HFFc6 (cell line): ENCODE data around the gene TNFSF13. TPM values are rescaled to one million over a fixed set of nuclear protein-coding genes. Genes with fewer than 3 reads are reported as not detected.
A peak's percentile ranks its signal among the peaks of the same experiment; 100 is the strongest.

Experiments
- DNase-seq: peaks from one replicate; pipeline ENCODE4 v3.0.0-alpha.2; 2018
- H3K27ac Mint-ChIP-seq: 2 replicates; pipeline ENCODE4 v1.8.0; 2020; ENCODE audit warnings: mild to moderate bottlenecking, mixed read lengths
- H3K27me3 Mint-ChIP-seq: 2 replicates; pipeline ENCODE4 v1.8.0; 2021; ENCODE audit warnings: mild to moderate bottlenecking, moderate library complexity, mixed read lengths; ENCODE audit not compliant: insufficient read depth
- H3K36me3 Mint-ChIP-seq: 2 replicates; pipeline ENCODE4 v1.8.0; 2021; ENCODE audit warnings: low read depth, mixed read lengths
- H3K4me1 Mint-ChIP-seq: 2 replicates; pipeline ENCODE4 v1.8.0; 2020; ENCODE audit warnings: low read depth, mixed read lengths
- H3K4me3 Mint-ChIP-seq: 2 replicates; pipeline ENCODE4 v1.8.0; 2020; ENCODE audit warnings: mild to moderate bottlenecking, moderate library complexity, mixed read lengths
- H3K9me3 Mint-ChIP-seq: 2 replicates; pipeline ENCODE4 v1.8.0; 2020; ENCODE audit warnings: mild to moderate bottlenecking, mixed read lengths
- CTCF ChIP-seq: fragments of 200-600 bp; sonication (generic); IDR thresholded peaks from 2 replicates; pipeline ENCODE4 v1.5.0; 2021; ENCODE audit warnings: antibody characterized with exemption, mild to moderate bottlenecking
- total RNA-seq, 6 experiments: library from RNA; stranded (reverse); fragmentation: NEBNext Ultra II Directional; extraction: Animal tissue kit (Norgen Biotek cat#: 25700); gene quantifications; 2 replicates in 1 of 6; 3 replicates in 5 of 6; pipeline ENCODE4 v1.2.3, GENCODE V29; 2021

The TNFSF13 gene
- total RNA-seq, 6 experiments from 2014 or later: 1.2 to 2.8 (median 1.5) TPM

- Mint-ChIP-seq H3K9me3 (peaks cover 6% of the 10 kb centered on the region), H3K36me3 (peaks cover 55% of the 10 kb centered on the region), H3K27me3 (peaks cover 44% of the 10 kb centered on the region), H3K4me1 (peaks cover 88% of the 10 kb centered on the region), H3K27ac (peak overlapping the region; percentile 97), H3K4me3 (peak overlapping the region; percentile 71)
- TF ChIP-seq CTCF: no peak
- DNase-seq: no peak
Measured at GRCh38 chr17:7580604-7581575, 22.3 kb downstream of the TNFSF13 start.

GRCh38 chr17:7582396-7583252 lies 24.1 kb downstream of the TNFSF13 start:
- no peak for DNase-seq
- peaks cover 6% of the 10 kb centered on the region for H3K9me3 Mint-ChIP-seq
- peaks cover 42% of the 10 kb centered on the region for H3K36me3 Mint-ChIP-seq
- TF ChIP-seq CTCF: peak; percentile 17; the same call in 1 of the 2 replicates
- H3K4me1 Mint-ChIP-seq: peaks cover 88% of the 10 kb centered on the region
- peak overlapping the region; percentile 100 for H3K27ac Mint-ChIP-seq
- peak overlapping the region; percentile 44 for H3K4me3 Mint-ChIP-seq
- H3K27me3 Mint-ChIP-seq: peaks cover 35% of the 10 kb centered on the region

- Mint-ChIP-seq H3K9me3 (peaks cover 6% of the 10 kb centered on the region), H3K4me1 (peaks cover 88% of the 10 kb centered on the region)
Measured at GRCh38 chr17:7583253-7584109, 24.9 kb downstream of the TNFSF13 start, which contains the start of gene MPDU1. Gene MPDU1 (plus strand): TSS chr17:7583852. CDS start chr17:7583863, 11 bp downstream.

DNA sequence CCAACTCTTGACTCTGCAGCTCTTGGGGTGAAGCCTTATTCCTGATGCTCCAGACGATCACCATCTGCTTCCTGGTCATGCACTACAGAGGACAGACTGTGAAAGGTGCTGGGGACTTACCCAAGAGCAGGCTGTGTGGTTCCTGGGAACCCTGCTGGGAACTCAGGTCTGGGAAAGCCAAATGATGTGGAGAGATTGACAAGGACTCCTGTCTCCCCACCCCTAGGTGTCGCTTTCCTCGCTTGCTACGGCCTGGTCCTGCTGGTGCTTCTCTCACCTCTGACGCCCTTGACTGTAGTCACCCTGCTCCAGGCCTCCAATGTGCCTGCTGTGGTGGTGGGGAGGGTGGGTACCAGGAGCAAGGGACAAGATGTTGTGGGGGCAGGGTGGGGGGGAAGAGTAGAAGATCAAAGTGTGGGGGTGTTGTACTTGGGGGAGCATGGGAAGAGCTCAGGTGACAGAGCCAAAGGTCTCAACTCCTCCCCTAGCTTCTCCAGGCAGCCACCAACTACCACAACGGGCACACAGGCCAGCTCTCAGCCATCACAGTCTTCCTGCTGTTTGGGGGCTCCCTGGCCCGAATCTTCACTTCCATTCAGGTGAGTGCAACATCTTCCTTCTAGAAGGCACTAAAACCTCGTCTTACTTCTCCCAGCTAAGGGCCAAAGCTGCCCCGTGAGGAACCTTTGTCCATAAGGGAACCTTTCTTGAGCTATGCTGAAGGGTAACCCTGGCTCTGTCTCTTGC lies 28.3 kb downstream of the TNFSF13 start:
- Mint-ChIP-seq H3K27ac (peak overlapping the region; percentile 94), H3K9me3 (no peaks in the 10 kb centered on the region), H3K36me3 (peaks cover 32% of the 10 kb centered on the region), H3K4me1 (peaks cover 77% of the 10 kb centered on the region), H3K27me3 (peaks cover 9% of the 10 kb centered on the region), H3K4me3 (peak overlapping the region; percentile 75)
- no peak for DNase-seq
- TF ChIP-seq CTCF: peak; percentile 49; the same call in 1 of the 2 replicates

More at GRCh38 chr17:7583253-7584109, 24.9 kb downstream of the TNFSF13 start, which contains the start of gene MPDU1:
- Mint-ChIP-seq H3K4me3 (peak within 1 kb of the TSS; percentile 96), H3K27ac (peak within 1 kb of the TSS; percentile 100), H3K27me3 (peaks cover 30% of the 10 kb centered on the region), H3K36me3 (peaks cover 36% of the 10 kb centered on the region)
- DNase-seq: peak; percentile 91
- TF ChIP-seq CTCF: no peak; the same call in 1 of the 2 replicates
